ENCODE measurements around the gene NEU3.
A peak's percentile ranks its signal among the peaks of the same experiment; 100 is the strongest.
"Not testable (repeated sequence)": the region's sequence is repeated elsewhere in the genome, so short reads cannot be mapped to it uniquely, and the experiment has no call there.

NEU3 gene

GRCh38 chr11:74989260-74989638 is 516 bp downstream of the NEU3 start:
- intact Hi-C loops (cut with DNase I; ENCODE audit: low total_unique reads), result no loop called here
- H3K4me1 ChIP-seq, result peaks cover 0 to 14% (median 6%) of the 10 kb centered on the region in 4 donors
- H3K27ac ChIP-seq, result peak overlapping the region; percentile 86 to 87
- peaks cover 0 to 2% (median under 1%) of the 10 kb centered on the region in 3 donors for H3K36me3 ChIP-seq
- no peak for TF ChIP-seq CTCF (IDR thresholded peaks at IDR 0.05)
- H3K27me3 ChIP-seq, result no peaks in the 10 kb centered on the region
- peak overlapping the region; percentile 78 to 84 for H3K4me3 ChIP-seq
- no peak for DNase-seq
- no peaks in the 10 kb centered on the region for H3K9me3 ChIP-seq

- H3K27me3 ChIP-seq; DNase-seq; intact Hi-C loops (cut with DNase I; ENCODE audit: low total_unique reads); H3K4me3 ChIP-seq; H3K36me3 ChIP-seq; H3K9me3 ChIP-seq; H3K27ac ChIP-seq: not testable (repeated sequence)
- peaks cover 0 to 14% (median 6%) of the 10 kb centered on the region in 4 donors for H3K4me1 ChIP-seq
Measured at GRCh38 chr11:74990150-74990549, 1.4 kb downstream of the NEU3 start.

- H3K4me3 ChIP-seq, result no peak overlapping the region
- TF ChIP-seq CTCF (IDR thresholded peaks at IDR 0.05), result no peak
- H3K4me1 ChIP-seq, result peaks cover 0 to 14% (median 6%) of the 10 kb centered on the region in 4 donors
- intact Hi-C loops (cut with DNase I; ENCODE audit: low total_unique reads), result no loop called here
- no peaks in the 10 kb centered on the region for H3K27me3 ChIP-seq
- DNase-seq, result no peak
- no peaks in the 10 kb centered on the region for H3K9me3 ChIP-seq
- H3K27ac ChIP-seq, result no peak overlapping the region
- H3K36me3 ChIP-seq, result peaks cover 8 to 17% (median 11%) of the 10 kb centered on the region in 3 donors
Measured at GRCh38 chr11:74990941-74991340, 2.2 kb downstream of the NEU3 start.

- H3K4me1 ChIP-seq, result peaks cover 0 to 14% (median 6%) of the 10 kb centered on the region in 4 donors
- peaks cover 8 to 28% (median 11%) of the 10 kb centered on the region in 3 donors for H3K36me3 ChIP-seq
- H3K27me3 ChIP-seq, result no peaks in the 10 kb centered on the region
- no peak overlapping the region for H3K4me3 ChIP-seq
- H3K27ac ChIP-seq, result no peak overlapping the region
- no peaks in the 10 kb centered on the region for H3K9me3 ChIP-seq
- no peak for TF ChIP-seq CTCF (IDR thresholded peaks at IDR 0.05)
- intact Hi-C loops (cut with DNase I; ENCODE audit: low total_unique reads), result no loop called here
- no peak for DNase-seq
Measured at GRCh38 chr11:74992852-74993251, 4.1 kb downstream of the NEU3 start.

GRCh38 chr11:75000975-75001354 is 12.2 kb downstream of the NEU3 start:
- intact Hi-C loops (cut with DNase I; ENCODE audit: low total_unique reads), result no loop called here
- TF ChIP-seq CTCF (IDR thresholded peaks at IDR 0.05), result no peak
- H3K36me3 ChIP-seq, result peaks cover 9 to 20% (median 10%) of the 10 kb centered on the region in 3 donors
- no peaks in the 10 kb centered on the region for H3K9me3 ChIP-seq
- no peaks in the 10 kb centered on the region for H3K4me1 ChIP-seq
- H3K27ac ChIP-seq, result no peak overlapping the region
- no peak for DNase-seq
- no peaks in the 10 kb centered on the region for H3K27me3 ChIP-seq
- no peak overlapping the region for H3K4me3 ChIP-seq

- no peak overlapping the region for H3K27ac ChIP-seq
- intact Hi-C loops (cut with DNase I; ENCODE audit: low total_unique reads), result no loop called here
- no peaks in the 10 kb centered on the region for H3K9me3 ChIP-seq
- no peak for TF ChIP-seq CTCF (IDR thresholded peaks at IDR 0.05)
- H3K4me3 ChIP-seq, result no peak overlapping the region
- no peaks in the 10 kb centered on the region for H3K27me3 ChIP-seq
- no peaks in the 10 kb centered on the region for H3K4me1 ChIP-seq
- H3K36me3 ChIP-seq, result peaks cover 14 to 21% (median 17%) of the 10 kb centered on the region in 3 donors
- DNase-seq, result no peak
Measured at GRCh38 chr11:75001686-75002085, 13.0 kb downstream of the NEU3 start.

All from tibial artery (tissue), 4 donors.